HEK293 (cell line): Measurements from ENCODE around the gene BTG1.

Source experiments
- IKZF3 ChIP-seq: fragments of 450-650 bp; IDR thresholded peaks from 2 replicates; pipeline ENCODE4 v1.5.0; 2018; ENCODE audit warnings: missing biosample characterization, mild to moderate bottlenecking, missing genetic modification characterization, moderate library complexity
- KLF10 ChIP-seq: fragments of 450-650 bp; IDR thresholded peaks from 2 replicates; pipeline ENCODE4 v1.5.1; 2018; ENCODE audit warnings: missing biosample characterization, mild to moderate bottlenecking, missing genetic modification characterization
- PRDM1 ChIP-seq: fragments of 450-650 bp; formaldehyde crosslinking; IDR thresholded peaks from 2 replicates; pipeline ENCODE4; 2016; ENCODE audit warnings: missing biosample characterization, missing genetic modification characterization
- REPIN1 ChIP-seq: fragments of 450-650 bp; formaldehyde crosslinking; IDR thresholded peaks from 2 replicates; pipeline ENCODE4 v1.5.1; 2017; ENCODE audit warnings: missing biosample characterization, missing genetic modification characterization, low read depth
- SP2 ChIP-seq: fragments of 450-650 bp; formaldehyde crosslinking; IDR thresholded peaks from 2 replicates; pipeline ENCODE4 v1.5.1; 2016; ENCODE audit warnings: missing biosample characterization, missing genetic modification characterization
- SP3 ChIP-seq: fragments of 450-650 bp; formaldehyde crosslinking; IDR thresholded peaks from 2 replicates; pipeline ENCODE4 v1.5.1; 2016; ENCODE audit warnings: missing biosample characterization, missing genetic modification characterization
- YY1 ChIP-seq: fragments of 450-650 bp; formaldehyde crosslinking; IDR thresholded peaks from 2 replicates; pipeline ENCODE4 v1.5.1; 2018; ENCODE audit warnings: missing biosample characterization, missing genetic modification characterization
- ZBTB20 ChIP-seq: fragments of 450-650 bp; formaldehyde crosslinking; IDR thresholded peaks from 2 replicates; pipeline ENCODE4 v1.5.1; 2016; ENCODE audit warnings: missing biosample characterization, missing genetic modification characterization
- ZBTB48 ChIP-seq: fragments of 450-650 bp; formaldehyde crosslinking; IDR thresholded peaks from 2 replicates; pipeline ENCODE4 v1.5.1; 2016; ENCODE audit warnings: missing biosample characterization, missing genetic modification characterization
- ZBTB7A ChIP-seq: fragments of 450-650 bp; formaldehyde crosslinking; IDR thresholded peaks from 2 replicates; pipeline ENCODE4 v1.5.1; 2016; ENCODE audit warnings: low read depth, missing biosample characterization, missing genetic modification characterization
- ZEB2 ChIP-seq: fragments of 450-650 bp; formaldehyde crosslinking; IDR thresholded peaks from 2 replicates; pipeline ENCODE4 v1.5.1; 2016; ENCODE audit warnings: missing biosample characterization, missing genetic modification characterization
- ZFP3 ChIP-seq: fragments of 450-650 bp; formaldehyde crosslinking; IDR thresholded peaks from 2 replicates; pipeline ENCODE4 v1.5.1; 2016; ENCODE audit warnings: low read depth, missing biosample characterization, missing genetic modification characterization
- ZIC2 ChIP-seq: fragments of 450-650 bp; formaldehyde crosslinking; IDR thresholded peaks from 2 replicates; pipeline ENCODE4 v1.5.1; 2016; ENCODE audit warnings: missing biosample characterization, missing genetic modification characterization
- ZNF140 ChIP-seq: fragments of 450-650 bp; formaldehyde crosslinking; IDR thresholded peaks from 2 replicates; pipeline ENCODE4 v1.5.1; 2016; ENCODE audit warnings: missing biosample characterization, missing genetic modification characterization
- ZNF211 ChIP-seq: fragments of 450-650 bp; formaldehyde crosslinking; IDR thresholded peaks from 2 replicates; pipeline ENCODE4 v1.5.1; 2016; ENCODE audit warnings: low read depth, missing biosample characterization, missing genetic modification characterization
- ZNF214 ChIP-seq: fragments of 450-650 bp; formaldehyde crosslinking; IDR thresholded peaks from 2 replicates; pipeline ENCODE4 v1.5.1; 2017; ENCODE audit warnings: missing biosample characterization, mild to moderate bottlenecking, missing genetic modification characterization, borderline replicate concordance
- ZNF221 ChIP-seq: fragments of 450-650 bp; formaldehyde crosslinking; IDR thresholded peaks from 2 replicates; pipeline ENCODE4 v1.5.1; 2017; ENCODE audit warnings: missing biosample characterization, missing genetic modification characterization, borderline replicate concordance
- ZNF292 ChIP-seq: fragments of 450-650 bp; formaldehyde crosslinking; IDR thresholded peaks from 2 replicates; pipeline ENCODE4 v1.5.1; 2016; ENCODE audit warnings: low read depth, missing biosample characterization, missing genetic modification characterization, borderline replicate concordance
- ZNF341 ChIP-seq: fragments of 450-650 bp; formaldehyde crosslinking; IDR thresholded peaks from 2 replicates; pipeline ENCODE4; 2016; ENCODE audit warnings: low read depth, missing biosample characterization, missing genetic modification characterization
- ZNF423 ChIP-seq: fragments of 450-650 bp; formaldehyde crosslinking; IDR thresholded peaks from 2 replicates; pipeline ENCODE4 v1.5.1; 2016; ENCODE audit warnings: missing biosample characterization, missing genetic modification characterization
- ZNF521 ChIP-seq: fragments of 450-650 bp; formaldehyde crosslinking; IDR thresholded peaks from 2 replicates; pipeline ENCODE4 v1.5.1; 2017; ENCODE audit warnings: missing biosample characterization, mild to moderate bottlenecking, missing genetic modification characterization
- ZNF544 ChIP-seq: fragments of 450-650 bp; formaldehyde crosslinking; IDR thresholded peaks from 2 replicates; pipeline ENCODE4 v1.5.0; 2017; ENCODE audit warnings: missing biosample characterization, missing genetic modification characterization
- ZNF555 ChIP-seq: fragments of 450-650 bp; formaldehyde crosslinking; conservative IDR thresholded peaks from 2 replicates; pipeline ENCODE4 v1.5.1; 2017; ENCODE audit warnings: missing biosample characterization, mild to moderate bottlenecking, missing genetic modification characterization, inconsistent platforms
- ZNF623 ChIP-seq: fragments of 450-650 bp; formaldehyde crosslinking; IDR thresholded peaks from 2 replicates; pipeline ENCODE4 v1.5.1; 2016; ENCODE audit warnings: missing biosample characterization, missing genetic modification characterization
- ZNF629 ChIP-seq: fragments of 450-650 bp; formaldehyde crosslinking; IDR thresholded peaks from 2 replicates; pipeline ENCODE4 v1.5.1; 2017; ENCODE audit warnings: missing biosample characterization, missing genetic modification characterization
- ZNF658 ChIP-seq: fragments of 450-650 bp; formaldehyde crosslinking; IDR thresholded peaks from 2 replicates; pipeline ENCODE4; 2016; ENCODE audit warnings: missing biosample characterization, missing genetic modification characterization
- ZNF785 ChIP-seq: fragments of 450-650 bp; formaldehyde crosslinking; IDR thresholded peaks from 2 replicates; pipeline ENCODE4 v1.5.1; 2016; ENCODE audit warnings: missing biosample characterization, missing genetic modification characterization
- ZSCAN30 ChIP-seq: fragments of 450-650 bp; IDR thresholded peaks from 2 replicates; pipeline ENCODE4 v1.5.1; 2018; ENCODE audit warnings: missing biosample characterization, mild to moderate bottlenecking, missing genetic modification characterization, moderate library complexity
- TF ChIP-seq, protein P1 (sequence below): IDR thresholded peaks from 2 replicates; pipeline ENCODE4 v1.6.1; 2011; ENCODE audit warnings: mild to moderate bottlenecking, low read depth, low read length, borderline replicate concordance
- TF ChIP-seq, protein P2 (sequence below): fragments of 450-650 bp; formaldehyde crosslinking; IDR thresholded peaks from 2 replicates; pipeline ENCODE4 v1.5.1; 2016; ENCODE audit warnings: missing biosample characterization, missing genetic modification characterization
- TF ChIP-seq, protein P3 (sequence below): fragments of 450-650 bp; formaldehyde crosslinking; IDR thresholded peaks from 2 replicates; pipeline ENCODE4 v1.5.1; 2016; ENCODE audit warnings: missing biosample characterization, missing genetic modification characterization
- TF ChIP-seq, protein P4 (sequence below): fragments of 450-650 bp; formaldehyde crosslinking; IDR thresholded peaks from 2 replicates; pipeline ENCODE4 v1.5.1; 2016; ENCODE audit warnings: missing biosample characterization, missing genetic modification characterization, borderline replicate concordance
- TF ChIP-seq, protein P5 (sequence below): fragments of 450-650 bp; formaldehyde crosslinking; IDR thresholded peaks from 2 replicates; pipeline ENCODE4 v1.5.1; 2016; ENCODE audit warnings: missing biosample characterization, missing genetic modification characterization

BTG1 gene

DNA sequence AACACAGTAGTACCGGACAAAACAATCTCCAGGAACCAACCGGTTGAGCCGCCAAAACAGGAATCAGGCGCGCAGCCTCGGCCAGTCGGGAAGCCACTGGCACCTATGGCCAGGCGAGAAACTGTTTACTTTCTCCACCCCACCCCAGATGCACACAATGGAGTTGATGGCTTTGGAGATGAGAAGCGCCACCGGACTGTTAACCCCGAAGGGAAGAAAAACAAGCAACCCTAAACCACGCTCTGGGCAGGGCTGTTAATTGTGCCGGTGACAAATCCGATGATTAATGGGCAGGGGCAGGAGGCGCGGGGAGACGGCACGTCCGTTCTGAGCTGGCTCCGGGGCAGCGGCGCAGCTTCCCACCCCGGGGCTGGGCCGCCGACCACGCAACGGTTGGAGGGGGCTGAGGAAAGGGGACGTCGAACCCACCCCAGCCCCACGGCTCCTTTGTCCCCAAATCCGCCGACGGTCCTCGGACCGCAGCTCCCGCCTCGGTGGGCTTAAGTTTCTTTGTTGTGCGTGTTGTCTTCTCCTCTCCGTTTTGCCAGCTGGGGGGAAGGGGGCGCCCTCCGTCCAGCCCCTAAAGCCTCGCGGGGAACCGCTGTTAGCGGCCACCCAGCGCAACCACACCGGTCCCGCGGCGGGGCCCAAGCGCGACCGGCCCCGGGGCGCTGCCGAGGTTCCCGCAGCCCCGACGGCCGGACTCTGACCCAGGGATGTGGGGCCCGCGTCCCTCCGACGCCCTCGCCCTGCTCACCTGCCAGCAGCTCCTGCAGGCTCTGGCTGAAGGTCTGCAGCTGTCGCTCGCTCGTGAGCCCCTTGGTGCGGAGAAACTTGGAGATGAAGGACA is 790 bp downstream of the BTG1 start (continued):
- TF ChIP-seq ZNF658, result no peak
- TF ChIP-seq, protein P1, sequence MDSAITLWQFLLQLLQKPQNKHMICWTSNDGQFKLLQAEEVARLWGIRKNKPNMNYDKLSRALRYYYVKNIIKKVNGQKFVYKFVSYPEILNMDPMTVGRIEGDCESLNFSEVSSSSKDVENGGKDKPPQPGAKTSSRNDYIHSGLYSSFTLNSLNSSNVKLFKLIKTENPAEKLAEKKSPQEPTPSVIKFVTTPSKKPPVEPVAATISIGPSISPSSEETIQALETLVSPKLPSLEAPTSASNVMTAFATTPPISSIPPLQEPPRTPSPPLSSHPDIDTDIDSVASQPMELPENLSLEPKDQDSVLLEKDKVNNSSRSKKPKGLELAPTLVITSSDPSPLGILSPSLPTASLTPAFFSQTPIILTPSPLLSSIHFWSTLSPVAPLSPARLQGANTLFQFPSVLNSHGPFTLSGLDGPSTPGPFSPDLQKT, result no peak
- TF ChIP-seq, protein P2, sequence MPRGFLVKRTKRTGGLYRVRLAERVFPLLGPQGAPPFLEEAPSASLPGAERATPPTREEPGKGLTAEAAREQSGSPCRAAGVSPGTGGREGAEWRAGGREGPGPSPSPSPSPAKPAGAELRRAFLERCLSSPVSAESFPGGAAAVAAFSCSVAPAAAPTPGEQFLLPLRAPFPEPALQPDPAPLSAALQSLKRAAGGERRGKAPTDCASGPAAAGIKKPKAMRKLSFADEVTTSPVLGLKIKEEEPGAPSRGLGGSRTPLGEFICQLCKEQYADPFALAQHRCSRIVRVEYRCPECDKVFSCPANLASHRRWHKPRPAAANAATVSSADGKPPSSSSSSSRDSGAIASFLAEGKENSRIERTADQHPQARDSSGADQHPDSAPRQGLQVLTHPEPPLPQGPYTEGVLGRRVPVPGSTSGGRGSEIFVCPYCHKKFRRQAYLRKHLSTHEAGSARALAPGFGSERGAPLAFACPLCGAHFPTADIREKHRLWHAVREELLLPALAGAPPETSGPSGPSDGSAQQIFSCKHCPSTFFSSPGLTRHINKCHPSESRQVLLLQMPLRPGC (tag by site-specific recombination), result peak; percentile 42; the same call in 1 of the 2 replicates
- TF ChIP-seq SP2 (tag by site-specific recombination), result peak; percentile 76
- no peak for TF ChIP-seq ZNF292 (tag by site-specific recombination)
- TF ChIP-seq KLF10 (tag by site-specific recombination), result no peak
- peak; percentile 57; the same call in 1 of the 2 replicates for TF ChIP-seq ZBTB20 (tag by site-specific recombination)
- TF ChIP-seq ZNF544 (tag by site-specific recombination), result no peak
- TF ChIP-seq, protein P3, sequence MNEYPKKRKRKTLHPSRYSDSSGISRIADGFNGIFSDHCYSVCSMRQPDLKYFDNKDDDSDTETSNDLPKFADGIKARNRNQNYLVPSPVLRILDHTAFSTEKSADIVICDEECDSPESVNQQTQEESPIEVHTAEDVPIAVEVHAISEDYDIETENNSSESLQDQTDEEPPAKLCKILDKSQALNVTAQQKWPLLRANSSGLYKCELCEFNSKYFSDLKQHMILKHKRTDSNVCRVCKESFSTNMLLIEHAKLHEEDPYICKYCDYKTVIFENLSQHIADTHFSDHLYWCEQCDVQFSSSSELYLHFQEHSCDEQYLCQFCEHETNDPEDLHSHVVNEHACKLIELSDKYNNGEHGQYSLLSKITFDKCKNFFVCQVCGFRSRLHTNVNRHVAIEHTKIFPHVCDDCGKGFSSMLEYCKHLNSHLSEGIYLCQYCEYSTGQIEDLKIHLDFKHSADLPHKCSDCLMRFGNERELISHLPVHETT (tag by site-specific recombination), result 0 out of 2 replicates have a peak, but pooled peaks have one; percentile 52
- no peak for TF ChIP-seq ZNF140 (tag by site-specific recombination)
- peak; percentile 74; the same call in 1 of the 2 replicates for TF ChIP-seq IKZF3 (tag by site-specific recombination)
- no peak for TF ChIP-seq ZNF623 (tag by site-specific recombination)
- TF ChIP-seq ZNF211 (tag by site-specific recombination), result no peak
- TF ChIP-seq, protein P4, sequence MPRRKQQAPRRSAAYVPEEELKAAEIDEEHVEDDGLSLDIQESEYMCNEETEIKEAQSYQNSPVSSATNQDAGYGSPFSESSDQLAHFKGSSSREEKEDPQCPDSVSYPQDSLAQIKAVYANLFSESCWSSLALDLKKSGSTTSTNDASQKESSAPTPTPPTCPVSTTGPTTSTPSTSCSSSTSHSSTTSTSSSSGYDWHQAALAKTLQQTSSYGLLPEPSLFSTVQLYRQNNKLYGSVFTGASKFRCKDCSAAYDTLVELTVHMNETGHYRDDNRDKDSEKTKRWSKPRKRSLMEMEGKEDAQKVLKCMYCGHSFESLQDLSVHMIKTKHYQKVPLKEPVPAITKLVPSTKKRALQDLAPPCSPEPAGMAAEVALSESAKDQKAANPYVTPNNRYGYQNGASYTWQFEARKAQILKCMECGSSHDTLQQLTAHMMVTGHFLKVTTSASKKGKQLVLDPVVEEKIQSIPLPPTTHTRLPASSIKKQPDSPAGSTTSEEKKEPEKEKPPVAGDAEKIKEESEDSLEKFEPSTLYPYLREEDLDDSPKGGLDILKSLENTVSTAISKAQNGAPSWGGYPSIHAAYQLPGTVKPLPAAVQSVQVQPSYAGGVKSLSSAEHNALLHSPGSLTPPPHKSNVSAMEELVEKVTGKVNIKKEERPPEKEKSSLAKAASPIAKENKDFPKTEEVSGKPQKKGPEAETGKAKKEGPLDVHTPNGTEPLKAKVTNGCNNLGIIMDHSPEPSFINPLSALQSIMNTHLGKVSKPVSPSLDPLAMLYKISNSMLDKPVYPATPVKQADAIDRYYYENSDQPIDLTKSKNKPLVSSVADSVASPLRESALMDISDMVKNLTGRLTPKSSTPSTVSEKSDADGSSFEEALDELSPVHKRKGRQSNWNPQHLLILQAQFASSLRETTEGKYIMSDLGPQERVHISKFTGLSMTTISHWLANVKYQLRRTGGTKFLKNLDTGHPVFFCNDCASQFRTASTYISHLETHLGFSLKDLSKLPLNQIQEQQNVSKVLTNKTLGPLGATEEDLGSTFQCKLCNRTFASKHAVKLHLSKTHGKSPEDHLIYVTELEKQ (tag by site-specific recombination), result peak; percentile 68
- TF ChIP-seq ZFP3, result no peak
- no peak for TF ChIP-seq ZNF555 (tag by site-specific recombination)
- peak; percentile 40 for TF ChIP-seq PRDM1 (tag by site-specific recombination)
- peak; percentile 47; the same call in 1 of the 2 replicates for TF ChIP-seq ZBTB7A
- TF ChIP-seq ZSCAN30 (tag by site-specific recombination), result peak; percentile 75
- no peak for TF ChIP-seq ZNF785
- 0 out of 2 replicates have a peak, but pooled peaks have one; percentile 4 for TF ChIP-seq SP3 (tag by site-specific recombination)
- peak; percentile 57; the same call in 1 of the 2 replicates for TF ChIP-seq ZIC2 (tag by site-specific recombination)
- TF ChIP-seq YY1 (tag by site-specific recombination), result no peak
- TF ChIP-seq ZNF221 (tag by site-specific recombination), result no peak
- TF ChIP-seq ZNF629 (tag by site-specific recombination), result peak; percentile 68
- TF ChIP-seq, protein P5, sequence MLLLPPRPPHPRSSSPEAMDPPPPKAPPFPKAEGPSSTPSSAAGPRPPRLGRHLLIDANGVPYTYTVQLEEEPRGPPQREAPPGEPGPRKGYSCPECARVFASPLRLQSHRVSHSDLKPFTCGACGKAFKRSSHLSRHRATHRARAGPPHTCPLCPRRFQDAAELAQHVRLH (tag by site-specific recombination), result peak; percentile 43; the same call in 1 of the 2 replicates
- no peak; the same call in 1 of the 2 replicates for TF ChIP-seq ZBTB48 (tag by site-specific recombination)
- TF ChIP-seq ZNF341, result peak; percentile 14; the same call in 1 of the 2 replicates
- TF ChIP-seq ZNF214, result no peak
- TF ChIP-seq ZNF521, result no peak
- peak; percentile 81 for TF ChIP-seq ZEB2 (tag by site-specific recombination)
- no peak for TF ChIP-seq ZNF423
- TF ChIP-seq REPIN1 (tag by site-specific recombination), result no peak
